Measurements from ENCODE around the gene DUSP28.

DNA sequence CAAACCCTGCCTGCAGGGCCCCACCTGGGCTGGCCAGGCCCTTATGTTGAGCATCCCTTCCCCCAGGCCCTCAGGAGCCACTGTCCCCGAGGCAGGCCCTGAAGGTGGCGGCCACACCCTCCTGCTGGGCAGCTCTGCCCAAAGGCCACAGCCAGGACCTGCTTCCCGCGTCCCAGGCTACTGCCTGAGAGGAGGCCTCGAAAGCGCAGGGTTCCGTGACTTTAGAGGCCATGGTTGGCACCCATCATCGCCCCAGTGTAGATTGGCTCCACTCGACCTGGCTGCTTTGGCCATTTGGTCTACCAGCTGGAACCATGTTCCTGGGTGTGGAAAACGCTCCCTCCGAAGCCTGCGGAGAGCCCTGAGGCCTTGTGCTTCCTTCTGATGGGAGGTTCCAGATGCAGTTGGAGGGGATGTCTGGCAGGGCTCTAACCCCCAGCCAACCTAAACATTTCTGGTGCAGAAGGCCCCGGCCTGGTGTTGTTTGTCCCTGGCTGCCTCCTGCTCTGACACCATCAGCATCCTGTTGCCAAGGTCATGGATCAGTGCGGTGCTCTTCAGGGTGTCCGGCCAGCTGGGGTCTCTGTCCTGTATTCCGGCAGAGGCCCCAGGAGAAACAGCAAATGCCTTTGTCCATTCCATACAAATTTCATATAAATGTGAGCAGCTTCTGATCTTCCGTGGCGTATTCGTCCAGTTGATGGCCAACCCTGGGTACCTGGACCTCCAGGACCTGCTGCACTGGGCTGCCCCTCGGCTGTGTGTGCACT is 41.1 kb downstream of the DUSP28 start:
- TF ChIP-seq POLR2A (IDR thresholded peaks at IDR 0.05), result no peak
- no peak for TF ChIP-seq CTCF (IDR thresholded peaks at IDR 0.05)

All from ovary (tissue), 3 donors.